NCI-H748 (cell line): ENCODE data around the gene BCAS3.

Experiments
- DNase-seq: peaks from one replicate; lab custom pipeline; 2025; ENCODE audit not compliant: unreplicated experiment; lab: John Stamatoyannopoulos, UW

Gene BCAS3

DNA sequence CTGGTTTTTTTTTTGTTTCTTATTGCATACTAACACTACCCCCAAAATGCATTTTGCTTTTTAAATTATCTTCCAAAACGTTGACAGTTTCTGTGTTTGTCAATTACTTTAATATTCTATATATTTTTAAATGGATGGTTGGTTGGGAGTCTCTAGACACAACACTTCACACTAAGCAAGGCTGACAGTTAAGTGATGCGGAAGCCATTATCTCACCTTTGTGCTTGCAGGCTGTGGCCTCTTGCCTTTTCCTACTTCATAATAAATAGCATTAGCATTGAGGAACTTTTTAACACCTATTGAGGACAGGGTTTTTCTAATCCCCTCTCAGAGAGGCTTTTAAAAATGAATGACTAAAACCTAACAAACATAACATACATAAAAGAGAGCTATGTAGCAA is 441.2 kb downstream of the BCAS3 start:
- no peak for DNase-seq

DNA sequence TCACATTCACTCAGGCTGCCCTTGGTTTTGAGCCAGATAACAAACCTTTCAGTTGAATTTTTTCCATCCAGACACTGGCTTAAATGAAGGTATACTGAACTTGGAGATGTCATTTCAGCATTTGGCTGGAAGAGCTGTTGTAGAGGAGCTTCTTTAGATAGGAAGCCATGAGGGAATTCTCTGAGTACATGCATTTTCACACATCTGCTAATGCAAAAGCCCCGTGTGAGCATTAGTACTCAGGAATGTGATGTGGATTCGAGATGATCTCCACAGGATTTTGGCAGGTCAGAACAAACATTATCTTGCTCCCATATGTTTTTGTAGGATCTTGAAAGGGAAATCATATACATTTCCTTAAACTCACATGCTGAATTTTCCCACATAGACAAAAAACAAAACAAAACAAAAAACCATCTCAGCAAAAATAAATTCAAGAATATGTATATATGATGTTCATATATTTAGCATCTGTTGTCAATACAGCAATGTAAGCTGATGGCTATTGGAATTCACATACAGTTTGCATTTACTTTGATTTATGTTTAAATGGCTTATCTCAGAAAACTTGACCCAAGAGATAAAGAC is 444.8 kb downstream of the BCAS3 start:
- DNase-seq, result no peak

DNA sequence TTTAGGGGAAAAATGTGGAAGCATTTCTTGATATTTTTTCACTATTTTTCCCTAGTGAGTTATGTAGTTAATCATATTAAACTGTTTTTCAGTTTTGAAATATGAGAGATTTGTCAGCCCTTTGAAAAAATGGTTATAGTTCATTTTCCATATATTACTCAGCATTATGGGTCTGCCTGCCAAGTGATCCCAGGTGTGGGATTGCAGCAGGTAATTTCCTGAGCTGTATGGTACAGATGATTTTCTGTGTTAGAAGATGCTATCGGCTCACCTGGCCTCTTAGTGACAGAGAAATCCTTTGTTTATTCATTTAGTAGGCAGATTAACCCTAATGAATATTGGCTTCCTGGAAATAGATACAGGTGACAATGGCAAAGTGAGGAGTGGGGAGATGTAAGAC is 446.9 kb downstream of the BCAS3 start:
- no peak for DNase-seq

DNA sequence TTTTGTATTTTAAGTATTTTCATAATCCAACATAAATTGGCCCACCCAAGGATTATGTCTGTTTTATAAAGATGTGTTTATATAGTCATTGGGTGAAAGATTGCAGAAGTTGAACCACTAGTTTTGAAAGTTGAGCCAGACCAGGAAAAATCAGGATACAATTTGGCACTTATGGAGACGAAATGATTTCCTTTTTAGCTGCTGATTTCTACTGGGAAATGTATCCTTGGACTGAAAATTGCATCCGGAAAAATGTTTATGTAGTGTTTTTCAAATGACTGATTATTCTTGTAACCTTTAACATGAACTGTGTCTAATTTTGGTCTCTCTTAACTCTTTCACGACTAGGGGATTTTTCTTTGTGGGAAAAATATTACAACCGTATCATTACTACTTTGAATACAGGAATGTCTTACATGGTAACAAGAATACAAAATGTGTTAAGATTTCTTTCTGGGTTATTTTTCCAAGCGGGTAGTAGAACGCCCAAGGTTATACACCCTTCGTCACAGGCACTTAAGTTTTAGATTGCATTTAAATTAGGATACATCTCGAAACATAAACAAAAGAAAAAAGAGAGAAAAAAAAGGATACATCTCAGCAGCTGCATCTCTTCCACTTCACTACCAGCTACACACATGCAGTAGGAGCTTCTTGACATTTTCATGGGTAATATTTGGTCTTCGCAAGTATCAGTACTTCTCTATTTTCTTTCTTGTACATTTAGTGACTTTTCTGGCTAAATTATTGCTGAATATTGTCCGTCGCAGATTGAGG is 449.0 kb downstream of the BCAS3 start:
- DNase-seq, result no peak

GRCh38 chr17:61127960-61128359 is 450.3 kb downstream of the BCAS3 start:
- DNase-seq, result no peak

GRCh38 chr17:61128661-61129115 is 451.0 kb downstream of the BCAS3 start:
- no peak for DNase-seq

DNA sequence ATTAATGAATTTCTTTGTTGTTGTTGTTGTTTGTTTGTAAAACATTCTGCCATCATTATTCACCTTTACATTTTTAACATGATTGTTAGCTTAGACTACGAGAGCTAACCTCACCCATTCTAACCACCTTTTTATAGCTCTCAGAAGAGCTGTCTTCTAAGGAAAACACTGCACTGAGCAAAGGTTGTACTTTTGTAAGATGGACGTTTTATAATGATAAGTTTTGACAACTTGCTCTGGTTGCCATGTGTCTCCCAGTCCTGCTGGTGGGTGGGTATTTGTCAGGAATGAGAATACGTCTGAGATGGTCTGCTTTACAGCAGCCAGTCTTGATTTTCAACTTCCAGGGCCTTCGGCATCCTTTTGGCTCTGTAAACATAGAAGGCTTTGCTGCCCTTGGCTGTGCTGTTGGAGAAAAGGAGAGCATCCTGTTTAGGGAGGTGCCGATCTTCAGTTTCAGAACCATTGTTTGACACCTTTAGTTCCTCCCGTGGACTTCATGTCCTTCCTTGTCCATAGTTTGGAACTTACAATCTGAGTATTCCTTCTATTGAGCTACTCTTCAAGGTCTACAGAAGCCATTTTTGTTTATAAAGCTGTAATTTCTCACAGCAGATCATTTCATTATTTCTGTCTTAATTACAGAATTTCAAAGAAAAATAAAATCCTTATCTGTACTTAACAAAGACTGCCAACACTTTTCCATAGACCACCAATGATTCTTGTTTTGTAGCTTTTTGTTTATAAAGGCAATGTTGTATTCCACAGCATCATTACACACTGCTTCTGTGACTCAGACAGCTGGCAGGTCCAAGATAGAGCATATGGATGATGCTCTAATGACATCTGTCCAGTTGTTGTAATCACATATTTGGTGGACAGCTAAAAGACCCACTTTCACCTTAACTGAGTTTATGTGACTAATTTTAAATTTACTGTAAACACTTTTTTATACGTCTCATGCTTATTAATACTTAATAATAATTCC is 451.9 kb downstream of the BCAS3 start:
- no peak for DNase-seq

- DNase-seq, result no peak
Observed at GRCh38 chr17:61130330-61130729, 452.7 kb downstream of the BCAS3 start.

GRCh38 chr17:61131585-61131984 is 453.9 kb downstream of the BCAS3 start:
- no peak for DNase-seq

GRCh38 chr17:61132524-61132923 is 454.9 kb downstream of the BCAS3 start:
- no peak for DNase-seq

DNA sequence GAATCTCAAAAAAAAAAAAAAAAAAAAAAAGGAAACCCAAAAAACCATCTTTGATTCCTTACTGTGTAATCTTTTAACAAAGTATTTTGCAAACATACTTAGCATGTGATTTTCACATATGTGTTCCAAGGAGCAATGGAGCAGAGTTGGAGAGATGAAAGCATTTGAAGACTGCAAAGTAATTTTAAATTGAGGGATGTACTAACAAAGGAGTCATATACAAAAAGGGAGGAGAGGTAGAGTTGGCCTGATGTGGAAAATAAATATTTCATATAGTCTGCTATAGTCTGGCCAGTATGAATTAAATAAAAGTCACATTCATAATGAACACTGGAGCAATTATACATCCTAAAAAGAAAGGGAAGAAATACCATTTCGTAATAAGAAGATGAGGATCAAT is 456.2 kb downstream of the BCAS3 start:
- no peak for DNase-seq

- DNase-seq, result no peak
Observed at GRCh38 chr17:61134551-61135235, 457.0 kb downstream of the BCAS3 start.

DNA sequence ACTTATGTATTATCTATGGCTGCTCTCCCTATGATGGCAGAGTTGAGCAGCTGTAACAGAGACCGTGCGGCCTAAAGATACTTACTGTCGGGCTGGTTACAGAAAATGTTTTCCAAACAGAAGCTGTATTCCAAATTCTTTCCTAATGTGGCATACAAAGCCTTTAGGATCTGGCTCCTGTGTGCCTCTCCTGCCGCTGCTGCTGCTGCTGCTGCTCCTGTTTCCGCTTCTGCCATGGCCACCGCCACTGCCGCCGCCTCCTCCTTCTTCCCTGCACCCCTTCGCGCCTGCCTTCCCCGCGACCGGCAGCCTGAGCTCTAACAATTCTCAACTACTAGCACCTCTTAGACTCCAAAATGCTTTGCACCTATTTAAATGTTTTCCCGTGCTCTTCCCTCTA is 458.1 kb downstream of the BCAS3 start:
- no peak for DNase-seq

DNA sequence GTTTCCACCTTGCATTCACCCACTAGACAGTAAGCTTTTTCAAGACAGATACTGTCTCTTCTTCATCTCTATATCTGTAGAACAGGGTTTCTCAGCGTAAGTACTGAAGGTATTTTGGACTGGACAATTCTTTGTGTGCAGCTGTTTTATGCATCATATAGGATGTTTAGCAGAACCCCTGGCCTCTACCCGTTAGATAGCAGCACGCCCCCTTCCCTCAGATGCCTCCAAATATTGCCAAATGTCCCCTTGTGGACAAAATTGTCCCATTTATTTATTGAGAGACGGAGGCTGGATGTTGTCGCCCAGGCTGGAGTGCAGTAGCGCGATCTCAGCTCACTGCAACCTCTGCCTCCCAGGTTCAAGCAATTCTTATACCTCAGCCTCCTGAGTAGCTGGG is 458.6 kb downstream of the BCAS3 start:
- no peak for DNase-seq

- no peak for DNase-seq
Observed at GRCh38 chr17:61139219-61139618, 461.6 kb downstream of the BCAS3 start.

DNA sequence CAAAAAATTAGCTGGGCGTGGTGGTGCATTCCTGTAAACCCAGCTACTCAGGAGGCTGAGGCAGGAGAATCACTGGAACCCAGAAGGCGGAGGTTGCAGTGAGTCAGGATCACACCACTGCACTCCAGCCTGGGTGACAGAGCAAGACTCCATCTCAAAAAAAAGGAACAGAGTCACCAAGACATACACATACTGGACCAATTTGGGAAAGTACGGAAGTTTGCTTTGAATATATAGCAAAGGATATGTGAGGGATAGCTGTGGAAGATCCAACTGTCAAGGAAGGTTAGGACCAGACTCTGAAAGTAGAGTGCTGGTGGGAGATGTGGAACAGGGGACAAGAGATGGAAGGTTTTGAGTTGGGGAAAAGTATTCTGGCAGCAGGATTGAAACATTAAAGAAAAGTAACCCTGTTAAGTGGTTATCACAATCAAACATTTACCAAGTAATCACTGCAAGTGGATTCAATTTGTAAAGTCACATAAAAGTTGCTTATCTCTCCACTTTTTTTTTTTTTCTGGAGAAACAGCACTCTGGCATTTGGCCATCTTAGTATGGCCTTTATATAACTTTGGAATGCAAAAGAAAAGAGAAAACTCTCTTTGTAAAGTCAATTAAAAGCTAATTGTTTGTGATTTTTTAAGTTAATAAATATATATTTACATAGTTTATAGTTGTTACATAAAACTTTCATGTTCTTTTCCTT is 462.6 kb downstream of the BCAS3 start:
- no peak for DNase-seq

- DNase-seq, result no peak
Observed at GRCh38 chr17:61143026-61143425, 465.4 kb downstream of the BCAS3 start.

GRCh38 chr17:61144137-61144536 is 466.5 kb downstream of the BCAS3 start:
- no peak for DNase-seq

DNA sequence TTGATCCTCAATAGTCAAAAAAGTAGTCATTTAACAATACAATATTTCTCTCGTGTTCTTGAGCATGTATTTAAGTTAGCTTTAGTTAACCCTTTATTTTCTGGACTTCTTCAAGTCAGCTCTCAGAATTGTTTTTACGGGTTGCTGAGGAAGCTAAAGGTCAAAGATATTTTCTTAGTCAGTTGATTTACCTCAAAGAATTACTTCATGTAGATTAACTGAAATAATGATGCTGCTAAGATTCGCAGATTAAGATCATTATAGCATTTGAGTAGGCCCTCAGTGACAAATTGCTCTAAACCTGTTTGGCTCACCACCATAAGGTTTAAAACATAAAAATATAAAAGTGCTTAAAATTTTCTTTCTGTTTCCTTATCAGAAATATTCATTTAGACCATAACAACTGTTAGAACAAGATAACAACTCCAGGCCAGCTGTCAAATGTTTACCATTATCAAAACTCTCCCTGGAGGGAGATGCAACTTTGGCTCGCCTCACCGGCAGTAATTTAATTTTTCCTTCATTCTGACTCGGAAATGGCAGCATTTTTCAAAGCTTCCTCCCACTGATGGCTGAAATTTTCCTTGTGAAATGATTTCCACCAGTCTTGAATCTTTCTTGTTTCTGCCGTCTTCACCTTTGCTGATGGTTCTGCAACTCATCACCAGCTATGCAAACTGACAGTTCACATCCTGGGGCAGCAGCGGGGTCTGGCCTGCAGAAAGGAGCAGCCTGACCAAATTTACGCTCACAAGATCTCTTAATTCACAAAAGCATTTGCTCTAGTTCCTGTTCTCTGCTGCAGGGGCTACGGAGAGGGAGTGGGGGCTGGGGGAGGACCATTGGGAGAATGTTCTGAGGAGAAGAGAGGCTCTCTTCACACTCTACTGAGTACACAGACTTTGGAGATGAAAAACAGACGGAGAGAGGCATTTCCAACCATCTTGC is 467.2 kb downstream of the BCAS3 start:
- DNase-seq, result no peak
